Dermis blood vessel endothelial cell (primary cell): ENCODE measurements around the gene JARID2. TPM values are rescaled to one million over a fixed set of nuclear protein-coding genes. Genes with fewer than 3 reads are reported as not detected.

ENCODE experiments used
- DNase-seq: peaks from one replicate; pipeline ENCODE4 v3.0.0; 2010
- total RNA-seq: library from RNA; depleted of rRNA; stranded (reverse); fragments of >200 nt; gene quantifications from 2 replicates; pipeline ENCODE4 v1.2.3, GENCODE V29; 2014

Gene JARID2
- total RNA-seq, 1 donor from 2014 or later = 15.3 TPM

DNA sequence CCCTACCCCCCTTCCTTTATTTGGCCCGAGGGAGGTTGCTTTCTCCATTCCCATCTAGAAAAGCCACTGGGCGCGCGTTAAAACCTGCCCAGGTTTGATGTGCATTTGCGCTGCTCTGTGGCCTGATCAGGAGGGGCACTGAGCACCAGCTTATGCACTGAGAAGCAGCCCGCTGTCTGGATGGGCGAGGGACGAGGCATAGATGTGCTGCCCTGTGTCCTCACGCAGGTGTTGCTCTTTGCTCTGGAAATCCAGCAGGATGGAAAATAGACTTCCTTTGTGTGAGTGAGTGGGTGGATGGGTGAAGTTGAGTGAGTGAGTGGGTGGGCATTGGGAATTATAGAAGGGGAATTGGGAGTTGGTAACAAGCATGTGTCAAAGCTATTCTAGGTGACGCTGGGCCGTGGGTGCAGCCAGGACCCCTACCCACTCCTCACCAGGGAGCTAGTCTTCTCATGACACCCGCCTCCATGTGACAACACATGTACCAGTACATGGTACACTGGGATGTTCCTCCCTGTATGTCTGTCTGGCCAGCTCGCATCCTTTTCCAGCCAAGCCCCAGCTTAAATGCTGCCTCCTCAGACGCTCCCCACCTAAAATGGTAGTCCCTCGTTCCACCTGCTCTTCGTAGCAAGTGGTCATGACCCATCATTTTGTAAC is 254.3 kb downstream of the JARID2 start:
- DNase-seq = no peak

DNA sequence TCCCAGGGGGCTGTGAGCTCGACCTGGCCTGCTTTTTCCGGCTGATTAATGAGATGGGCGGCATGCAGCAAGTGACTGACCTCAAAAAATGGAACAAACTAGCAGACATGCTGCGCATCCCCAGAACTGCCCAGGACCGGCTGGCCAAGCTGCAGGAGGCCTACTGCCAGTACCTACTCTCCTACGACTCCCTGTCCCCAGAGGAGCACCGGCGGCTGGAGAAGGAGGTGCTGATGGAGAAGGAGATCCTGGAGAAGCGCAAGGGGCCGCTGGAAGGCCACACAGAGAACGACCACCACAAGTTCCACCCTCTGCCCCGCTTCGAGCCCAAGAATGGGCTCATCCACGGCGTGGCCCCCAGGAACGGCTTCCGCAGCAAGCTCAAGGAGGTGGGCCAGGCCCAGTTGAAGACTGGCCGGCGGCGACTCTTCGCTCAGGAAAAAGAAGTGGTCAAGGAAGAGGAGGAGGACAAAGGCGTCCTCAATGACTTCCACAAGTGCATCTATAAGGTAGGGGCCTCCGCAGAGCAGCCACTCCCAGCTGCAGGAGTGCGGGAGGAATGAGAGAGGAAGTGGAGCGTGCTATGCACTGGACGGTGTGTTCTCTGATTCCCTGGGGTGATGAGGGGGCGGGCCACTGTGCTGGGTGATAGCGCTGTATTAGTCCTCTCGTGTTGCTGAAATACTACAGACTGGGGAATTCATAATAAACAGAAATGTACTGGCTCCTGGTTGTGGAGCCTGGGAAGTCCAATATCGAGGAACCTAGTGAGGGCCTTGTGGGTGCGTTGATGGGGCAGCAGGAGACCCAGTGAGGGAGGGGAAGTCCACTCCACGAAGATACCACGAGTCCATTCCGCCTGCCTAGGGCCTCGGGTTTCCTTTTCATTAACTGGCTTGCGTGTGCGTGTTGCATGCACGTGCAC is 255.3 kb downstream of the JARID2 start:
- DNase-seq = no peak

DNA sequence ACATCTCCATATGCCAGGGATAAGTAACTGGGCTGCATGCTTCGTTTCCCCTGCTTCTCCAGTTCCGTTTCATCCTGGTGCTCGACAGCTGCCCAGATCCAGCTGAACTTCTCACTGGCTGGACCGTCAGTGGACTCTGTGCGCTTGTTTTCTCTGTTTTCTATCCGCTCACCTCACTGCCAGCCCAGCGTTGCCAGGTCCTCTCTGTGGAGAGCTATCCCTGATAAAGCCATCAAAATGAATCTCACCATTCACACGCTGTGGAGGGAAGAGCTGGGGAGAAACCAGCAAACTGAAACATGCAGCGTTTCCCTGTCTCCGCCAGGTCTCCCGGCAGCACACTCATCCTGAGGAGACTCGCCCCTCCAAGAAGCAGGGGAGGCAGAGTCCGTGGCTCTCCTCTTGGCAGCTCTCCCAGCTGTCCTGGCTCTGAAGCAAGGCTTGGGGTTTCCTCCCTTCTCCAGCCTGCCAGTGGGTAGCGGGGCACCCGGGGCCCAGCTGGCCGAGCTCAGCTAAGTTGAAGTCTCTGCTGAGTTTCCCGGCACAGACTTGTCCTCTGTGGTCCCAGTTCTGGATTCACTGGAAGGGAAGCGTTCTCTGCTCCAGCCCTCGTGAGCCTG is 256.1 kb downstream of the JARID2 start:
- DNase-seq = peak; percentile 57

DNA sequence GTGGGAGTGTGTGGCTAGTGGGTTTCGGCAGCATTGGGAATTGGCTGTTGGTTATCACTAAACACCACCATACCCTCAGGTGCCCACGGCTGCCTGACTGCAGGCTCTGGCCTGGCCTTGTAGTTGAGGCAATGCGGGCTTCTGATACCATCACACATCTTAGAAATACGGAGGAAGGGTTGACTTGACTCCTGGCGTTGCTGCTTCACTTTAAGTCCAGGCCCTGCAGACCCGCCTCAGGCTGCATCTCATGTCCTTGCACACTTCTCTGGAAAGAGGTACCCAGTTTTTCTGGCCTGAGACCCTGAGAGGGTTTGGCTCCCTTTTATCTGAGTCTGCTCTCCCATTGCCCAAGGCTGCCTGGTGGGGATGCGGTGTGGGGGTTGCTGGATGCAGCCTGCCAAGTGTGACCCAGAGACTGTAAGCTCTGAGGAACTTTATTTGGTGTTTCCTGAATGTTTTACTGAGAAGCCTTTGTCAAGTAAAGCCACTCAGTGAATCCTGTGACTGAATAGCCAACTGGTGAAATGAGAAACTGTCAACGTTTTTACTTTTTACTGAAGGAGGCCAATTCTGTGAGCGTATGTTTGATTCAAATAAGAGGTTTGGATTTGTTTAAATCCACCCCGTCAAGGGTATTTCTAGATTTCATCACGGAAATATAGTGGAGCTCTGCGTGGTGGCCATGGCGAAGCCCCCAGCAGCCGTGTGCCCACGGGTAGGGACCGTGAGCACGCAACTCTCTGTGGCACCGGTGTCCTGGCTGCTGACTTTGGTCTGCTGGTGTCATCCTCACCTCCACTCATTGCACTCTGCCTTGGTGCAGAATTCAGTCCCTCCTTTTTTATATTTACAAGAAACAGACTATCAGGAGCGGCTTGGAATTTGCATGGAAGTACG is 256.8 kb downstream of the JARID2 start:
- DNase-seq = no peak

DNA sequence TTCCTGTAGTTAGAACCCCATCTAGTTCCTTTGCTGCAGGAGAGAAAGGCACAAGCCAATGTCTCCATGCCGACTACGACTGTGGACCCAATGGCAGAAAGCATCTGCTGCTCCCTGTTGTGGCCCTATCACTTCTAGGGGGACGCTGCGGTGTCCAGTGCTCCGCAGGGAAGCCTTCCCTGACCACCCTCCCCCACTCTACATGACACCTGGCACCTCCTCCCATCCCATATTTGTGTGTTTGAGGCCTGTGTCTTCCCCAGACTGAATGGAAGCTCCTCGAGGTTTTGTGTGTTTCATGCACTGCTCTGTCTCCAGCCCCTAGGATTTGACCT is 257.4 kb downstream of the JARID2 start:
- DNase-seq = no peak

DNA sequence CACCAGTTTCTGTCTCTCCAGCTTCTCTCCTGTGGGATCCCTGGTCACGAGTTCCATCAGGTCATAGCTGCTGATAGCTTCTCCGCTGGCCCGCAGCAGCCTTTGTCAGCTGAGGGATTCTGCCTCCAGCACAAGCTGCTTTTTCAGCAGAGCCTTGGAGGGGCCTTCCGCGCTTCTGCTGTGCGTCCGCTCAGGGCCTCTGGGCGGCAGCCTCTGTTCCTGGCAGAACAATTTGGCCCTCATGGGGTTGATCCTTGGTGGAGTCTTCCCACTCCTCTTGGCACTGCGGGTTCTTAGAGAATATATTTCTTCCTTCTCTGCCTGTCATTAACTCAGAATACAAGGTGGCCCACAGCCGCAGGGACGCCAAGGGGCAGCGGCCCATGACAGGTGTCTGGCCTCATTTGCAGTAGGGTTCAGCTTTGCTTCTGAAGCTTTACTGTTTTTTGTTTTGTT is 258.2 kb downstream of the JARID2 start:
- DNase-seq = peak; percentile 32

DNA sequence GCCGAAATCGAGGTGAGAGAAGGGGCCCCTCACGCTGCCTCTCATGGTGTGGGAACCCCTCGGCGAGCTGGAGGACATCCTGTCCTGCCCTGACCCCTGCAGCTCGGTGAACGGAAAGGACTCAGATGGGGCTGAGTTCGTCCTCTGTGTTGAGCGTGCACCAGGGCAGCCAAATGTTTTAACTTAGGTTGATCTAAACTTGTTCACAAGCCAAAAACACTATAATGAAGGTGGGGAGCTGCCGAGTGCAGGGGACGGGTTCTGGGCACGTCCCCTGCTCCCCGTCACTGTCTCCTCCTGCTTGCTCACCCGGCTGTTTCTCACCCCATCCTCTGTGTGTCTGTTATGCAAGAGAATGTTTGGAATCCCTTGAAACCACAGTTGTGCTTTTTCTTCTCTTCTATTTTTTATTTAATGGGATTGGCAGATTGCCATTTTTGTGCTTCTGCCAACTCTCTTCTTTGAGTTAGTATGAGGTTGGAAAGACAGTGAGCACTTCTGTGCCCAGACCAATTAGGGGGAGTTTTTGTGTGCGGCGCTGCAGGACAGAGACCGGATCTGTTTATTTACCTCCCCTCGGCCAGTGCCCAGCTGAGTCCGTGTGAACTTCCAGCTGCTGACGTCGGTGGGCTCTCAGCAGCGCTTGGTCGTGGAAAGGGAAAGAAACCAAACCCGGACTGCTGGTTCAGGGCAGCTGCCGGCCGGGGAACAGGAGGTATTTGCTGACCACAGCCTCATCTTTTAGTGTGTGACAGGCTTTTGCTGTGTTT is 258.9 kb downstream of the JARID2 start:
- peak; percentile 92 for DNase-seq

DNA sequence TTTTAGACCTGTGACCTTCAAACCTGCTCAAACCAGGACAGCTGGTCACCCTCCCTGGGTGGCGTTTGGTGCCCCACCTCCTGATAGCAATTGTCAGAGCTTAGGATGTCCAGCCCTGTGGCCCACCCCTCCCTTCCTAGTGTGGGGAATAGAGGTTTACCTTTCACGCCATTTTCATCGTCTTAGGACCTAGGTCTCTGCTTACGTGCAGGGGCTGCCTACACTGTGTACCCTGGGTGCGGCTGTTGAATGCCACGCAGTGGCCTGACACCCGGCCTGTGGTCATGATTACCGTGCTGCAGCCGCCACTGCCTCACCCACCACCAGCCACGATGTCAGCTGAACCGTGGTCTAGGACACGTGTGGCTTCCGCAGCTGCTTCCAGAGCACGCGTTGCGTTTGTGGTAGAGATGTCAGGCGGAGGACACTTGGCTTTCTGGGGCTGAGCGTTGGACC is 259.6 kb downstream of the JARID2 start:
- no peak for DNase-seq

DNA sequence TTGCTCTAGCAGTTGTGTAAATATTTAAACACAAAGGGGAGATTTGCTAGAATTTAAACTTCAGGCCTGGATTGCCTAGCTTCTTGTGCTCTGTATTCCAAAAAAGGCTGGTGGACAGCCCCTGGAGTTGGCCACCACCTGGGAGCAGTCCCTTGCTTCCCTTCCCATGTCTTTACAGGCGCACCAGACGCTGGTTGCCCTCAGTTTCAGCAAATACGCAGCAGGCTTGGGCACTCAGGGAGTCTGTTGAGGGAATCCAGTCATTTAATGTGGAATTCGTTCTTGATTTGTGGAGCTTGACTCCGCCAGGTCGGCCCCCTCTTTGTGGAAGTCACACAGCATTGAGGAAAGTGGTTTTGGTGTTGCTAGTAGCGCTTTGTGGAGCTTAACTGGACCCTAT is 260.2 kb downstream of the JARID2 start:
- DNase-seq = no peak

DNA sequence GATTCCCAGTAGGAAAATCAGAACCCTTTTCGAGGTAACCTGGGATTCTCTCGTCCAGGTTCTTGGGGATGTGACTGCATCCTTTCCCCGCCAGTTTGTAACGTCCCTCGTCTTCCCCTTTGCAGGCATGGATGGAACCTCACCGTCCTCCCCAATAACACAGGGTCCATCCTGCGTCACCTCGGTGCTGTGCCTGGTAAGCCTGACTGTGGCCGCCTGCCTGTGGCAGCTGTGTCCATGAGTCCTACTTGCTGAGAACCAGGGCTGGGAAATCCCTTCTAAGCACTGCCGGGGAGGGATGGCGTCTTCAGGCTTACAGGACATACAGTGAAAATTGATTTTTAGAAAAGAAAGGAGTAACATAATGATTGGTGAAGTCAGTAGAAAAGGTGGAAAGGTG is 261.4 kb downstream of the JARID2 start:
- DNase-seq = no peak

DNA sequence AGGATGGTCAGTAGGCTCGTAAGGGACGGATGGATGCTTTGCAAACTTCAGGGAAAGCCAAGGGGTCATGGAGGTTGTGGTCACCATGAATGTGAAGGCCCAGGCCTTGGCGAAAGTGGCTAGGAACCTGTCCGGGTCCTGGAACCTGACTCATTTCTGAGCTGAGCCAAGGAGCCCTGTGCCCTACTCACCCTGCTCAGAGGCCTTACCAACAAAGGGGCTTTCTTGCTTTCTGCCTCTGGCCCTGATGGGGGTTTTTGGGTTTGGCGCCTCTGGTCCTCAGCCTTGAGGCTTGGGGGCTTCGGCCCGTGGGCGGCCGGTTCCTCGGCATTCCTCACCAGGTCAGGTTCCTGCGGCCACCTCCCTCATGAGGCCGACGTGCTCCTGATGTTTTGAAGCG is 261.9 kb downstream of the JARID2 start:
- no peak for DNase-seq

DNA sequence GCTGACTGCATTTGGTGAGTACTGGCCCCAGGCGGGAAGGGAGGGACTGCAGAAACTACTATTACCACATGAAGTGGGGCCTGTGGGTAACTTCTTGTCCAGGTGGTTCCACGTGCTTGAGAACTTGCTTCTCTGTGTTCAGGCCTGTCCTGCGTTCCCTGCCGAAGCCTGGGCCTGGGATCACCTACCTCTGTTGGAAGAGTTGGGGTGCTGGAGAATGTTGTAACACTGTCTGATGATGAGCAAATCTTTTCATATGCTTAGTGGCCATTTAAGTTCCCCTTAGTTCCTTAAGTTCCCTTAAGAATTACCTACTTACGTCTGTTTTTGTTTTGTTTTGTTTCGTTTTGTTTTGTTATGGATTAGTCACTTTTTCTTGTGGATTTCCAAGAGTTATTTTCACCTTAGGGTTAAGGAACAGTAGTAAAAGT is 262.6 kb downstream of the JARID2 start:
- DNase-seq = no peak

DNA sequence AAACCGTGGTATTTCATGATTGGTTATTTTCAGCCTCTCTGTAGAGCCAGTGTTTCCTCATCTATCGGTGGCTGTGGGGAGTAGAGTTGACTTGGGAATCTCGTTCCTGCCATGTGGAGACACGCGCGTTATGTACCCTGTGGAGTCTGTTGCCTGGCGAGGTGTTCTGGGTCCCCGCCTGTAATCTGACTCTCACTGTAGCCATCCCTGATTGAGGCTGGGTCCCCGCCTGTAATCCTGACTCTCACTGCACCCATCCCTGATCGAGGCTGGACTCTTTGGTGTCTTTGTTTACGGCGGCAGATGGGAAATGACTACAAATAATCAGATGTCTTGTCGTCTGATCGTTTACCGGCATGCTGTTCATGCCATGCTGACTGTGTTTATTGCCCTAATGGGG is 263.1 kb downstream of the JARID2 start:
- no peak for DNase-seq

DNA sequence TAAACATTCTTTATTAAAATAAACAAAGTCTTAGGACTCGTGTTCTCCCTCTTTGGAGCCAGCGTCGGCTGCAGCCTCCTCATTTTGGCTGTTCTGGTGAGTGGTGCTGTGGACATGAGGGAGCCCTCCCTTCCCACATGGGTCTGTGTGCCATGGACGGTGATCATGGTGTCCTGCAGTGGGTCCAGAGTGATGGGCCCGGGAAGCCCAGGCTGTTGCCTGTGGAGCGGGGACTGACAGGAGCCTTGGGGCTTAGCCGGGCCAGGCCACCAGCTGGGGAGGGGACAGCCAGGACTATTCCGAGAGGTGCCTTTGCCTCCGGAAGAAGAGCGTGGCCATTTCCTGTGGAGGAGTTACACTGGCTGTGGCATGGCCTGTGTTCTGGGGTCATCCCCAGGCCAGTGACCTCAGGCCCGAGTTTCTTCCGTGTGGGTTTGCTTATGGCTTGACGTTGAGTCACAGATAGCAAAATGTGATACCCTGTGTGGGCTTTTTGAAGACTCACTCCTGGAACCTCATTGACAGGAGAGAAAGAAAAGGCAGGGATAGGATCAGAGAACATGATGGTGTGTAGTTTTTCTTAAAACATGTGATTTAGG is 263.6 kb downstream of the JARID2 start:
- no peak for DNase-seq

DNA sequence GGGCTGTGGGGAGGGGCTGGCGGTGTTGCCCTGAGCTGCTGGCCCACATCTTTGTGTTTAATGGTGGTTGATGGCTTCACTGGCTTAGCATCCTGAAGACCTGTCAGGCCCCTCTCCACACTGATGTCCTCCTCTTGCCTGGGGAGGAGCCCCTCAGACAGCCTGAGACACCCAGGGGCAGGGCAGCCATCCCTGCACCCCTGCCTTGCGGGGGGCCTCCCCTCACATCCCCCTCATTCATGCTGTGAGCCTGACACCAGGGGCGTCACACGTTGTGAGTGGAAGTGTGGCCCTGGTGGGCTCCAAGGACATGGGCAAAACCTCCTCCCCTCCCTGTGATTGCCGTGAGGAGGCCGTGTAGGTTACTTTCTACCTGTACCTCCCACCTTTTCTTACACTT is 264.3 kb downstream of the JARID2 start:
- DNase-seq = no peak

DNA sequence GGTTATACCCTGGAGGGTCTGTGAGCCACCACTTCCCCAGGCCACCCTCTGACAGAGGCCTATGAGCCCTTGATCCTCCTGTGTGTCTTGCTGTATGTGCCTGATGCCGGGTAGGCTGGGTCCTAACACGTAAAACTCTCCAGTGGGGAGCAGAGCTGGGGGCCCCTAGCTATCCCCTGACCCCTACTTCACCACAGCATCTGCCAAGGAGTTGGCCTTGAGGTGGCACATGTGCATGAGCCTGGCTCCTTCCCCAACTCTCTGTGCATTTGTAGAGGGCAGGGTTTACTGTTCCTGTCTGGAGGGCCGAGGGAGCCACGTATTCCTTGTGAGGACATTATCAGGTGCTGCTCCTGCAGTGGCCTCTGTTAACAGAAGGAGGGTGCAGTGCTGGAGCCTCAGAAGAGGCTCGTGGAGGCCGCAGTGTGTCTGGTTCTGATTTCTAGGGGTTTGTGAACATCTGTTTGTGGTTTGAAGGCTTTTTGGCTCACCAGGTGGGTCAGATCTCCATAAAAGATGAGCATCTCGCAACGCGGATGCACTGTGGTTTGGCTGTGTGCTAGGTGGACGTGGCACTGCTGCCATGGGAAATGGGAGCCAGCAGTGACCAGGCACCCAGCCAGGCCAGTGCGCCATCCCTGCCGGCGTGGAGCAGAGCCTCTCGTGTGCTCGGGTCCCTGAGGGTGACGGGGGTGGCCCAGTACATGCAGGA is 264.8 kb downstream of the JARID2 start:
- DNase-seq = no peak

DNA sequence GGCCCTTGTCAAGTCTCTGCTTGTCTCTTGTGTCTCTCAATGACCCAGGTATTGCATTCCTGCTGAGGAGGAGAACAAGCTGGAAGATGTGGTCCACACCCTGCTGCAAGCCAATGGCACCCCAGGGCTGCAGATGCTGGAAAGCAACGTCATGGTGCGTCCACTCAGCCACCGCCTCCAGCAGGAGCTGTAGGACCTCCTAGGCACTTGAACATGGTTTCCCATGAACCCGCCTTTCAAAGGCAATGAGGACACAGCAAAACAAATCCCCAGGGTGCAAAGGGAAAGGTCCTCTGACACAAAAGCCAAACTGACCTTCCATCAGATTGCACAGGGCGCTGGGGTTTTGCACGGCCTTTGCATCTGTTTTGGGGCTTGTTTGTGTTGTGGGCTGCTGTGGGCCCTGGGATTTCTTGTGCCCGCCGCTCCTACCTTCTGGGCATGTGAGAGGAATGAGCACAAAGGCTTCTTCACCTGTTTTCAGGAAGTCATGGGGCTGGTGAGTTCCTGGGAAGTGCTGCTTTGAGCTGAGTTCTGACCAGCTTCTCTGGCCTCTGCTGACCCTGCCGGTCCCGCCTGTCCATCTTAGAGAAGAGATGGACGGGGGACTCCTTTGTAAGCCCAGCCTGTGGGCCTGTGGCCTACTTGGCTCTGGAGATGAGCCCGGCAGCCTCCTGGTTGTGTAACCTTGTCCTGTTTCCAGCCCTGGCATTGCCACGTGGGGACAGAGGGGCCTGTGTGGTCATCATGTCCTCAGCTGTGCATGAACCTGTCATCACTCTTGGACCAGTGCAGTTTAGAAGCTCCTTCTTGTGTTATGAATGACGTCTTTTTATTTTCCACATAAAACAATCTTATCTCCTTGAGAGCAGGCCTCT is 265.6 kb downstream of the JARID2 start:
- DNase-seq = no peak

DNA sequence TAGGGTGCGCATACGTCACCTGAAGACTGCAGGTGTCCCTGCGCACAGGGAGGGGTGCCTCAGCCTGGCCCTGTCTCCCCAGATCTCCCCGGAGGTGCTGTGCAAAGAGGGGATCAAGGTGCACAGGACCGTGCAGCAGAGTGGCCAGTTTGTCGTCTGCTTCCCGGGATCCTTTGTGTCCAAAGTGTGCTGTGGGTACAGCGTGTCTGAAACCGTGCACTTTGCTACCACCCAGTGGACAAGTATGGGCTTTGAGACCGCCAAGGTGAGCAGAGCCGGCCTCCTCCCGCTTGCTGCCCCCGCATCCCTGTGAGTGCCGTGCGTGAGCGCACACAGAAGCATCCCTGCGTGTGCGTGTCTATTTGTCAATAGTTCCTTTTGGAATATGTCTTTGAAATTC is 266.3 kb downstream of the JARID2 start:
- DNase-seq = peak; percentile 27

DNA sequence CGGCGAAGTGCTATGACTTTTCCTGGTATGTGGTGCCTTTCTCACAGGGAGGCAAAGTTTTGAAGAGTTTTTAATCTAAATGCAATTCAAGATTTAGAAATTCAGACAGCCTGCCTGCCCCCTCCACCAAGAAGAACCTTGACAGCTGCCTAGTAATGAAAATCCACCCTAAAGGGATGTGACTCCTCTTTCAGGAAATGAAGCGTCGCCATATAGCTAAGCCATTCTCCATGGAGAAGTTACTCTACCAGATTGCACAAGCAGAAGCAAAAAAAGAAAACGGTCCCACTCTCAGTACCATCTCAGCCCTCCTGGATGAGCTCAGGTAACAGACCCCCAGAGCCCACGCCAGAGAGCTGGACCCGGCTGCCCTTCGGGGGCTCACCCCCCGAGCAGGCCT is 266.9 kb downstream of the JARID2 start:
- no peak for DNase-seq
